Stimulated activated CD8-positive, alpha-beta memory T cell treated with anti-CD3 and anti-CD28 coated beads, Interleukin-7, amount 100 ng/mL, for 1 hour (primary cell): ENCODE data around the gene FBXW9.
A peak's percentile ranks its signal among the peaks of the same experiment; 100 is the strongest.
"Not testable (repeated sequence)": the region's sequence is repeated elsewhere in the genome, so short reads cannot be mapped to it uniquely, and the experiment has no call there.

Experiments used
- DNase-seq, 2 donors: peaks; one replicate each; pipeline ENCODE4 v3.0.0-alpha.2; 2020; ENCODE audit warnings: low read depth in 2 of 2

FBXW9 gene

GRCh38 chr19:12652219-12652618, 44.2 kb downstream of the FBXW9 start:
- no peak for DNase-seq

DNA sequence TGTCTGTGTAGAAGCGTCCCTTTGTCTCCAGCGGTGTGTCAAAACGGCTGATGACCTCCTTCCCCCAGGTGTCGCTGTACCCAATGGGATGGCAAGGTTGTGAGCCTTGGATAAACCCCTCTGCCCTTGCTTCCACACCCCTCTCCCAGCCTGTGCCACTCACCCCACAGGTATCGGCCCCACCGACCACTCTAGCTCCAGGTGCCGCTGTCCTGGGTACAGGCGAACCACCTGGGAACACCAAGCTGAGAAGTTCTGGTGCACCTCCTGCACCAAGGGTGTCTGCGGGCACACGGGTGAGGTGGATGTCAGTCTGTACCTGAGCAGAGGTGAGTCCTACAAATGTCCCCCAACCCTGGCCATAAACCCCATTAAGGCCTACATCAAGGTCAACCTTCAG, 46.5 kb downstream of the FBXW9 start:
- no peak for DNase-seq

DNA sequence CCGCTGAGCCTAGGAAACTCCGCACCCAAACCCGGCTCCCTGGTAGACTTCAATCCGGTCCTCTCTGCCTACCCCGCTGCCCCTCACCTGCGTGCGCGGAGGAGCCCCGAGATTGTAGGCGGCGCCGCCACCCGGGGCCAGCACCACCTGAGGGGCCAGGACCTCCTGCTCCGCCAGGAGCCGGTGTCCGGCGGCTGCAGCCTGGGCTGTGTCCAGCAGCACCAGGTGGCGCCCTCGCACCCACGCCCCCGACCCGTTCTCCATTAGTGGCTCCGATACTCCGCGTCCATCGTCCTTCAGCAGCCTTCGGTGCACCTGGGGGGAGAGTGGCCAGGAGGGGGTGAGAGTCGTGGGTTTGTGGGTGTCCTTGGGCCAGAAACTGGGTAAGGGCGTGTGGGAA, 48.3 kb downstream of the FBXW9 start:
- DNase-seq: no peak

DNA sequence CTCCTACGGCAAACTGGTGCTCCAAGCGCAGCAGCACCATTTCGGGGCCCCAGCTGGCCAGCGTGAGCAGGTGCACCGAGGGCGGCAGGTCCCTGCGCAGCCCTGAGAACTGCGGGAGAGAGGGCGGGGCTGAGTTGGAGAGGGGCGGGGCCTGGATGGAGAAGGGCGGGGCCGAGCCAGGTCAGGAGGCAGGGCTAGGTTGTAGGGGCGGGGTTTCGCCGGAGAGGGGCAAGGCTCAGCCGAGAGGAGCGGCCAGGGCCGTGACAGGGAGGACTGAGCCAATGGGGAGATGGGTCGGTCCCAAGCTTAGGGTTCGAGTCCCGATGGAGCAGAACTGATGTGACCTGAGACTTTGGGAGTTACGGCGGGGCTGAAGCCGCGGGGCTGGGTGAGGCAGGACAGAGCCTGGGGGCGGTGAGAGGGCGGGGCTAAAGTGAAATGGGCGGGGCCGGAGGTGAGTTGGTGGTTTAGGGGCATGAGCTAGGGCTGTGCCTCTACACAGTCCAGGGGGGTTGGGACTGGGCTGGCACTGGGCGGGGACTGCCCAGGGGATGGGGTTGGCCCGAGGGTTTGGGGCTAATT, 48.9 kb downstream of the FBXW9 start:
- DNase-seq: no peak

- no peak for DNase-seq
These were observed 49.4 kb downstream of the FBXW9 start for GRCh38 chr19:12647047-12647446.

DNA sequence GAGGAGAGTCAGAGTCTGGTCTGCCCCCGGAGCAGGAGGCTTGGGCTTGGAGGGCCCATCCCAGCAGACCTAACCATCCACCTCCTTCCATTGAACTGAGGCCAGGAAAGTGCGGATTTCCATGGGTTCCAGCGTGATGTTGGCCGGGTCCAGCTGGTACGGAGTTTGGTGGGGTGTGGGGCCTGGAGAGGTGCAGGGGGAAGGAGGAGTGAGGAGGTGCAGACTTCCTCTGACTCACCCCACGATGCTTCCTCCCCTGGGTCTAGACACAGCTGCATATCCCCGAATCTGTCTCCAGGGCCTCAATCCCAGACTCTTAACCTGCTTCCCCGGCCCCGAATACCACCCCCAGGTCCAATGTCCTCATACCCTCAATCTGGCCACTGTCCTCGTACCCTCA, 49.9 kb downstream of the FBXW9 start:
- no peak for DNase-seq

GRCh38 chr19:12643716-12644115, 52.7 kb downstream of the FBXW9 start:
- not testable (repeated sequence) for DNase-seq

- no peak for DNase-seq
These were observed 53.9 kb downstream of the FBXW9 start for GRCh38 chr19:12642506-12642905.

GRCh38 chr19:12641456-12641855, 55.0 kb downstream of the FBXW9 start:
- no peak for DNase-seq

DNA sequence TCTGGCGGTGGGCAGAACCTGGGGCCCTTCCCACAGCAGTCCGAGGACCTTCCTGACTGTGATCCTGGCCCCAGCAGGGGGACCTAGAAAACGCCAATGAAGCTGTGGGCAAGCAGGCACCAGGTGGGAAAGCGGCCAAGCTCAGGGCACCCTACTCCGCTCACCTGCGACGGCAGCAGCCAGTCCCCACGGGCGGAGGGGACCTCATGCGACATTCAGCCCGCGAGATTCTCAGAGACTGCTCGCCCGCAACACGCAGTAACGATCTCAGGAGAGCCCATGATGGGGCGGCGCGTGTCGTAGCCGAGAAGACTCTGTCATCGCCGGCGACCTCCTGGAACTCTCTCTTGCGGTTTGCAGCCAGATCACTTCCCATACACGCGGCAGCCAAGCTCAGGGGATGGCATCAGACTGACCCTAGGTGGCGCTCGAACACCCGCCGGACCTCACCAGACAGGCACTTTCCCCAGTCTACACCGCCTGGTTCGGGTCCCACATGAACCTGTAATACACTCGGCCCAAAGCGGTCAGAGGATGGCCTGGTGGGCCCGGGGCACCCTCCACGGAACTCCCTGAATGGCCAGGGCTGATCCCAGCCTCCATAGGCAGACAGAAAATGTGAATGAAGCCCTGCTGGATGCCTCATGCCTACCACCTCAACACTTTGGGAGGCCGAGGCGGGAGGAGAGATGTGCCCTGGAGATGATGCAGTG, 56.4 kb downstream of the FBXW9 start:
- DNase-seq: peak; percentile 66 to 71
